ENCODE results near the gene LCT. TPM values are rescaled to one million over a fixed set of nuclear protein-coding genes. Genes with fewer than 3 reads are reported as not detected.
"Not testable (repeated sequence)": the region's sequence is repeated elsewhere in the genome, so short reads cannot be mapped to it uniquely, and the experiment has no call there.

LCT gene
- not detected for polyA plus RNA-seq

DNA sequence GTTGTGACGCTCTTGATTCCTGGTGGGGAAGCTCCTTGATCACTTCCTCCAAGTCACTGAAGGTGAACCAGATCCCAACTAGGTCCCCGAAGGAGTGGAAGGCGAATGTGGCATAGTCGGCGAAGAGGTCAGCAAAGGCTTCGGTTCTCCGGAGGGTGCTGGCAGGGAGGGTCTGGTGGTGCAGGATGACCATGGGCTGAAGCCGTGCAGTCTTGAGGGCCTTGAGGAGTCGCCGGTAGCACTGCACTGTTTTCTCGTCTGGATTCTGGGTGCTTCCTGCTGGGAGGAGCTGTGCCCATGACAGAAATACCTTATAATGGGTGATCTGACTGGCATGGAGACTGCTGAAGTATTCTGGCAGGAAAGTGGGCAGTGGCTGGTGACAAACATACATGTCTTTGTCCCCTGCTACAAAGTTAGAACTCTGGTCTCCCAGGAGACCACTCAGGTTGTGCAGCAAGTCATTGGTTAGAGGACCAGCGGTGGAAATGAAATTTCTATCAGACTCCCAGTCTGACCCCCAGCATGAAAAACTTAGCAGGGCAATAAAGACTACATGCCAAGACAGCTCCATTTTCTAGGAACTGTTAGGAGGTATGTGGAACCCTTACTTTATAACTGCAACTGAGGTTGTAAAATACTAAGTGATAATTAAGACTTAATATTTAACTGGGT is at the start of gene LCT:
LCT (minus strand) TSS at position 589 of the 675 bp plus-strand sequence; CDS start at position 574, 15 bp downstream.
- H3K9me3 Mint-ChIP-seq: no peaks in the 10 kb centered on the region
- peaks cover 0 to 9% (median 5%) of the 10 kb centered on the region in 3 donors for H3K4me1 Mint-ChIP-seq
- H3K27me3 Mint-ChIP-seq: no peaks in the 10 kb centered on the region
- no peaks in the 10 kb centered on the region for H3K36me3 Mint-ChIP-seq
- H3K27ac Mint-ChIP-seq: no peak within 1 kb of the TSS
- peak within 1 kb of the TSS in 1 of 4 donors; percentile 37 for H3K4me3 Mint-ChIP-seq

DNA sequence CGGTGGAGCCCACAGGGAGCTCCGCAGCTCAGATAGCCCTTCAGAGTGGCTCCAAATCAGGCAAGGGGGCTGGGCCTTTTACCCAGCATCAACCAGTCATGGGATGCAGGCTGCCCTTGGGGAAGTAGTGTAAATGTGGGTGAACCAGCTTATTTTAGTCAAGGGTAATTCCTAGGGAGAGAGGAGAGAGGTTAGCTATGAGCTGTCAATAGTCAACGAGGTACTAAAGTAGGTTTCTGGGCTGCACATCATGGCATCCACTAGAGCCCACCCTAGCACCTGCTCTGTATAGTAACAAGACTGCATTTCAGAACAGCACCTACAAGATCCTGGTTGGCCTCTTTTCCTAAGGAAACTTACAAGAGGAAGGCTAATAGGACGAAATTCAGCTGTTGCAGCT is 48.7 kb upstream of the LCT start:
- H3K4me1 Mint-ChIP-seq: no peaks in the 10 kb centered on the region
- H3K27me3 Mint-ChIP-seq: peaks cover 1% of the 10 kb centered on the region
- H3K9me3 Mint-ChIP-seq: peaks cover 2 to 4% (median 2%) of the 10 kb centered on the region in 3 donors
- peaks cover 3% of the 10 kb centered on the region for H3K36me3 Mint-ChIP-seq
- H3K27ac Mint-ChIP-seq: no peak overlapping the region
- no peak overlapping the region for H3K4me3 Mint-ChIP-seq

- Mint-ChIP-seq H3K4me1 (peaks cover 5 to 9% (median 6%) of the 10 kb centered on the region in 3 donors), H3K27ac (peak overlapping the region in 1 of 3 donors; percentile 10), H3K4me3 (no peak overlapping the region), H3K27me3 (no peaks in the 10 kb centered on the region), H3K9me3 (no peaks in the 10 kb centered on the region), H3K36me3 (no peaks in the 10 kb centered on the region)
These were observed 45.4 kb upstream of the LCT start for GRCh38 chr2:135882415-135882814.

DNA sequence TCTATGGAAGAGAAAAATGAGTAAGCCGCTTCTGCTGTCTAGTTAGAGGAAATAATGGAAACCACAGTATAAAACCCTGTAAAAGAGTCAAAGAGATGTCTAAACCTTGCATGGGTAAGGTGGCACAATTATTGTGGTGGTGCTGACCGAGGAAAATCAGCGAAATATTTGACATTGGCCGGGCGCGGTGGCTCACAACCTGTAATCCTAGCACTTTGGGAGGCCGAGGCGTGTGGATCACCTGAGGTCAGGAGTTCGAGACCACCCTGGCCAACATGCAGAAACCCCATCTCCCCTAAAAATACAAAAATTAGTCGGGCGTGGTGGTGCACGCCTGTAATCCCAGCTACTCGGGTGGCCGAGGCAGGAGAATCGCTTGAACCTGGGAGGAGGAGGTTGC is 39.8 kb upstream of the LCT start:
- not testable (repeated sequence) for H3K36me3 Mint-ChIP-seq, H3K27me3 Mint-ChIP-seq, H3K9me3 Mint-ChIP-seq
- Mint-ChIP-seq H3K4me1 (peaks cover 23 to 27% (median 26%) of the 10 kb centered on the region in 3 donors), H3K4me3 (peak overlapping the region; percentile 92 to 99 (median 96)), H3K27ac (peak overlapping the region; percentile 92 to 98 (median 97))

DNA sequence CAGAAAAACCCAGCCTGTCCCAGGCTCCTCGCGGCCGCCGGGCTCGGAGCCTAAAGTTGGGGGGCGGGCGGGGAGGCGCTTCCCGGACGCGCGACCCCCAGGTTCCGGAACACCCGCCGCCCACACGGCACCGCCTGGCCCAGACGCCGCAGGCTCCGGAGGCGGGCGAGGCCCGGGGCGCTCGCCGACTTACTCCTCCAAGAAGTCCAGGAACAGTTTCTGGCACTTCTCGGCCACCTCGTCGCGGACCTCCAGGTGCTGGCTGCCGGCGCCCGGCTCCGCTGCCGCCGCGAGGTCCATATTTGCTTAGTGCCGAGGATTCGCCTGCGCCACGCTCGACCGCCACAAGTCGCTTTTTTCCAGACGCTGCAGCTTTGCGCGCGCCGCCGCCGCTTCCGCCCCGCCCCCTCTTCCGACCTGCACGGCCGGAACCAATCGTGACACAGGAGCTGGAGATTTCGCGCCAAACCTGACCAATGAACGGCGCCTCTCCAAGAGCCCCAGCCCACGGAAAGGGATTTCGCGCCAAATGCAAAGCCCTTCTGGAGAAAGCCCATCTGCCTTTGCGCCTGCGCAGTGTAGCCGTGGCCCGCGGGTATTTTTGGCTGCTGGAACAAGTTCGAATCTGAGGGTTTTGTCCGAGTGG is 39.2 kb upstream of the LCT start, which contains the start of gene MCM6:
MCM6 (minus strand) TSS at position 378 of the 646 bp plus-strand sequence; CDS start at position 300, 78 bp downstream.
- H3K27me3 Mint-ChIP-seq: no peaks in the 10 kb centered on the region
- H3K9me3 Mint-ChIP-seq: no peaks in the 10 kb centered on the region
- H3K4me3 Mint-ChIP-seq: peak within 1 kb of the TSS; percentile 92 to 99 (median 98)
- H3K27ac Mint-ChIP-seq: peak within 1 kb of the TSS; percentile 92 to 98 (median 97)
- H3K36me3 Mint-ChIP-seq: no peaks in the 10 kb centered on the region
- H3K4me1 Mint-ChIP-seq: peaks cover 23 to 27% (median 26%) of the 10 kb centered on the region in 3 donors

GRCh38 chr2:135875491-135876065 is 38.6 kb upstream of the LCT start:
- Mint-ChIP-seq H3K9me3 (no peaks in the 10 kb centered on the region), H3K27me3 (no peaks in the 10 kb centered on the region), H3K27ac (peak overlapping the region; percentile 91 to 97 (median 96))

DNA sequence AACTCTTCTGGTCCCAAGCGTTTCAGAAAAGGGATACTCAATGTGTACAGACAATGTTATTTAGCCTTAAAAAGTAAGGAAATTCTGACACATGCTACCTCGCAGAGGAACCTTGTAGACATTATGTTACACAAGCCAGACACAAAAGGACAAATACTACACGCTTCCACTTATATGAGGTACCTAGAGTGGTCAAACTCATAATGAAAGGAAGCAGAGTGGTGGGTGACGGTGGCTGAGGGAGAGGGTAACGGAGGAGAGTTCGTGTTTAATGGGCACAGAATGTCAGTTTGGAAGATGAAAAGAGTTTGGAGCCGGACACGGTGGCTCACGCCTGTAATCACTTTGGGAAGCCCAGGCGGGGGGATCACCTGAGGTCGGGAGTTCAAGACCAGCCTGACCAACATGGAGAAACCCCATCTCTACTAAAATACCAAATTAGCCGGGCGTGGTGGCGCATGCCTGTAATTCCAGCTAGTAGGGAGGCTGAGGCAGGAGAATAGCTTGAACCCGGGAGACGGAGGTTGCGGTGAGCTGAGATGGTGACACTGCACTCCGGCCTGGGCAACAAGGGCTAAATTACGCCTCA is 37.9 kb upstream of the LCT start:
- no peaks in the 10 kb centered on the region for H3K27me3 Mint-ChIP-seq
- H3K27ac Mint-ChIP-seq: peak overlapping the region; percentile 6 to 97 (median 96)
- peaks cover 23 to 27% (median 26%) of the 10 kb centered on the region in 3 donors for H3K4me1 Mint-ChIP-seq
- H3K4me3 Mint-ChIP-seq: peak overlapping the region; percentile 92 to 99 (median 95)
- no peaks in the 10 kb centered on the region for H3K36me3 Mint-ChIP-seq
- no peaks in the 10 kb centered on the region for H3K9me3 Mint-ChIP-seq

More at GRCh38 chr2:135875491-135876065, 38.6 kb upstream of the LCT start:
- peaks cover 23 to 27% (median 26%) of the 10 kb centered on the region in 3 donors for H3K4me1 Mint-ChIP-seq
- peak overlapping the region; percentile 92 to 99 (median 95) for H3K4me3 Mint-ChIP-seq
- no peaks in the 10 kb centered on the region for H3K36me3 Mint-ChIP-seq

DNA sequence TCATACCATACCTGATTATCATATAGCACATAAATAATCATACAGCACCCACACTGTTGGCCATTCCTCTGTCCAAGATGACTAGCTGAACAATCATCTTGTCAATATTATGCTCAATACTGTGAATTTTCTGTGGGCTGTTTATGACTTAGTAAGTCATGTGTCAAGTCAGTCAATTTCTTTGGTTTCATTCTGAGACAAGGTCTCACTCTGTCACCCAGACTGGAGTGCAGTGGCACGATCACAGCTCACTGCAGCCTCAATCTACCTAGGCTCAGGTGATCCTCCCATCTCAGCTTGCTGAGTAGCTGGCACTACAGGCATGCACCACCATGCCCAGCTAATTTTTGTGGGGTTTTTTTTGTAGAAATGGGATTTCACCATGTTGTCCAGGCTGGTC is 33.6 kb upstream of the LCT start:
- Mint-ChIP-seq H3K27me3 (no peaks in the 10 kb centered on the region), H3K27ac (no peak overlapping the region), H3K36me3 (peaks cover 3% of the 10 kb centered on the region), H3K4me1 (peaks cover 11 to 17% (median 12%) of the 10 kb centered on the region in 3 donors), H3K9me3 (peaks cover 0 to 3% (median 0%) of the 10 kb centered on the region in 3 donors), H3K4me3 (no peak overlapping the region)

- Mint-ChIP-seq H3K4me3 (no peak overlapping the region), H3K4me1 (no peaks in the 10 kb centered on the region), H3K27ac (no peak overlapping the region), H3K9me3 (peaks cover 0 to 3% (median 0%) of the 10 kb centered on the region in 3 donors), H3K27me3 (no peaks in the 10 kb centered on the region), H3K36me3 (peaks cover 7% of the 10 kb centered on the region)
These were observed 26.2 kb upstream of the LCT start for GRCh38 chr2:135863233-135863632.

DNA sequence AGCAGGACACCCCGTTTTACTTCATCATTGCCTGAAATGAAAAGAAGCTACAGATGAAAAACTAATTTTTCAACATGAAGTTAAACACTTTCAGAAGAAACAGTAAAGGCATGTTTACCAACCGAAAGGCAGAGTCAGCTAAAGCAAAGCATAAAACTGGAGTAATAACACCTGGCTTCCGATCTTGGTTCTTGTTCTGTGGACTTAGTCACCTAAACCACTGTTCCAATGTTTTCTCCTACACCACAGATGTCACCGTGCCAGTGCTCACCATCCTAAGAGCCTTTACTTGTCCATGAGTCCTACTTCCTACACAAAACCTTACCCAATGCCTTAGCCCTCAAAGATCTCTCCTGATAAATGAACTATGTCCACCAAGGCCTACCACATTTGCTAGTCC is 25.7 kb upstream of the LCT start:
- peaks cover 6% of the 10 kb centered on the region for H3K36me3 Mint-ChIP-seq
- H3K9me3 Mint-ChIP-seq: no peaks in the 10 kb centered on the region
- H3K4me1 Mint-ChIP-seq: no peaks in the 10 kb centered on the region
- no peak overlapping the region for H3K4me3 Mint-ChIP-seq
- H3K27ac Mint-ChIP-seq: no peak overlapping the region
- no peaks in the 10 kb centered on the region for H3K27me3 Mint-ChIP-seq

GRCh38 chr2:135853401-135853800 is 16.4 kb upstream of the LCT start:
- Mint-ChIP-seq H3K4me1 (no peaks in the 10 kb centered on the region), H3K27me3 (no peaks in the 10 kb centered on the region), H3K27ac (no peak overlapping the region), H3K36me3 (peaks cover 10% of the 10 kb centered on the region), H3K4me3 (no peak overlapping the region), H3K9me3 (no peaks in the 10 kb centered on the region)

GRCh38 chr2:135851858-135852257 is 14.9 kb upstream of the LCT start:
- no peaks in the 10 kb centered on the region for H3K27me3 Mint-ChIP-seq
- H3K9me3 Mint-ChIP-seq: no peaks in the 10 kb centered on the region
- H3K4me3 Mint-ChIP-seq: no peak overlapping the region
- H3K27ac Mint-ChIP-seq: no peak overlapping the region
- H3K36me3 Mint-ChIP-seq: peaks cover 15% of the 10 kb centered on the region
- H3K4me1 Mint-ChIP-seq: no peaks in the 10 kb centered on the region

DNA sequence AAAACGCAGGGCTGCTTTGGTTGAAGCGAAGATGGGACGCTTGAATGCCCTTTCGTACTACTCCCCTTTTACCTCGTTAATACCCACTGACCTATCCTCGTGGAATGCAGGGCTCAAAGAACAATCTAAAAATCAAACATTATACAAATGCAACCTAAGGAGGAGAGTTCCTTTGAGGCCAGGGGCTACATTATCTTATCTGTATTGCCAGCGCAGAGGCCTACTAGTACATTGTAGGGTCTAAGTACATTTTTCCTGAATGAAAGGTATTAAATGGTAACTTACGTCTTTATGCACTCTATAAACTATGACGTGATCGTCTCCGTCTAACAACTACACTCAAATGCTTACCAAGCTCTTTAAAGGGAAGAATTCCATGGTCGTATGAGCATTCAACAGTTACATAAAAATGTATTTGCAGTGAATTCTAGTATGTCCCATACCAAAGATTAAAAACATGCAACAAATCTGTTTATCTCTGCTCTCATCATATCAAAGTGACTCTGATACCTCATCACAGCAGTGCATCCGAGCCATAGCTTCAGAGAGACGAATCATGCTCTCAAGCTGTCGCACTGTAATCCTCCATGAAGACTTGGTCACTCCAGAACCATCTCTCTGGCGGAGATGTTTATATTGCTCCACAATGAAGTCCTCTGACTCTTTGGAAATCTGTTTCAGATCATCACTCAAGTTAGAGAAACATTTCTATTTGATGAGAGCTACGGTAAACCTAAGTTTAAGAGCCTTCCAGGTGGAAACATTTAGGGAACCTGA is 14.1 kb upstream of the LCT start:
- no peak overlapping the region for H3K27ac Mint-ChIP-seq
- H3K36me3 Mint-ChIP-seq: peaks cover 17% of the 10 kb centered on the region
- H3K4me1 Mint-ChIP-seq: no peaks in the 10 kb centered on the region
- H3K4me3 Mint-ChIP-seq: no peak overlapping the region
- H3K9me3 Mint-ChIP-seq: no peaks in the 10 kb centered on the region
- H3K27me3 Mint-ChIP-seq: no peaks in the 10 kb centered on the region

- H3K27ac Mint-ChIP-seq: no peak overlapping the region
- H3K36me3 Mint-ChIP-seq: peaks cover 13% of the 10 kb centered on the region
These were observed 12.1 kb upstream of the LCT start for GRCh38 chr2:135849087-135849486.

More at GRCh38 chr2:135849087-135849486, 12.1 kb upstream of the LCT start:
- Mint-ChIP-seq H3K9me3 (no peaks in the 10 kb centered on the region), H3K4me3 (no peak overlapping the region), H3K27me3 (no peaks in the 10 kb centered on the region), H3K4me1 (no peaks in the 10 kb centered on the region)
